HL-60 (cell line): ENCODE results near the gene TIMM9.

ENCODE experiments used
- GABPA ChIP-seq: IDR thresholded peaks from 2 replicates; pipeline ENCODE4 v1.6.1; 2012; ENCODE audit warnings: low read depth
- POLR2AphosphoS5 ChIP-seq: IDR thresholded peaks from 2 replicates; pipeline ENCODE4 v1.6.1; 2012; ENCODE audit warnings: low read depth
- SPI1 ChIP-seq: IDR thresholded peaks from 2 replicates; pipeline ENCODE4 v1.6.1; 2012; ENCODE audit warnings: low read depth, mild to moderate bottlenecking, borderline replicate concordance
- TF ChIP-seq, protein P1 (sequence below): IDR thresholded peaks from one replicate; pipeline ENCODE4 v1.5.1; 2011; ENCODE audit warnings: low read length, control low read depth, inconsistent platforms; ENCODE audit not compliant: insufficient read depth
- TF ChIP-seq, protein P2 (sequence below): IDR thresholded peaks from 2 replicates; pipeline ENCODE4 v1.6.1; 2012; ENCODE audit warnings: low read depth; ENCODE audit not compliant: insufficient replicate concordance

DNA sequence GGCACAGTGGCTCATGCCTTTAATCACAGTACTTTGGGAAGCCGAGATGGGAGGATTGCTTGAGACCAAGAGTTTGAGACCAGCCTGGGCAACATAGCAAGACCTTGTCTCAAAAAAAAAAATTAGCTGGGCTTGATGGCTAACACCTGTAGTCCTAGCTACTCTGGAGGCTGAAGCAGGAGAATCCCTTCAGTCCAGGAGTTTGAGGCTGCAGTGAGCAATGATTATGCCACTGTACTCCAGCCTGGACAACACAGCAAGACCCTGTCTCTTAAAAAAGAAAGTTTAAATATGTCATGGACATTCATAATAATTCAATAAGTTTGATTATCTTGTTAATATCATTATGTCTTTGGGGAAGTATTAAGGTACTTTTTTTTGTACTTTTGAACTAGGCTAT, 39.1 kb upstream of the TIMM9 start:
- TF ChIP-seq GABPA (no peak), SPI1 (no peak), POLR2AphosphoS5 (no peak)
- TF ChIP-seq, protein P1, sequence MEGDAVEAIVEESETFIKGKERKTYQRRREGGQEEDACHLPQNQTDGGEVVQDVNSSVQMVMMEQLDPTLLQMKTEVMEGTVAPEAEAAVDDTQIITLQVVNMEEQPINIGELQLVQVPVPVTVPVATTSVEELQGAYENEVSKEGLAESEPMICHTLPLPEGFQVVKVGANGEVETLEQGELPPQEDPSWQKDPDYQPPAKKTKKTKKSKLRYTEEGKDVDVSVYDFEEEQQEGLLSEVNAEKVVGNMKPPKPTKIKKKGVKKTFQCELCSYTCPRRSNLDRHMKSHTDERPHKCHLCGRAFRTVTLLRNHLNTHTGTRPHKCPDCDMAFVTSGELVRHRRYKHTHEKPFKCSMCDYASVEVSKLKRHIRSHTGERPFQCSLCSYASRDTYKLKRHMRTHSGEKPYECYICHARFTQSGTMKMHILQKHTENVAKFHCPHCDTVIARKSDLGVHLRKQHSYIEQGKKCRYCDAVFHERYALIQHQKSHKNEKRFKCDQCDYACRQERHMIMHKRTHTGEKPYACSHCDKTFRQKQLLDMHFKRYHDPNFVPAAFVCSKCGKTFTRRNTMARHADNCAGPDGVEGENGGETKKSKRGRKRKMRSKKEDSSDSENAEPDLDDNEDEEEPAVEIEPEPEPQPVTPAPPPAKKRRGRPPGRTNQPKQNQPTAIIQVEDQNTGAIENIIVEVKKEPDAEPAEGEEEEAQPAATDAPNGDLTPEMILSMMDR: no peak
- TF ChIP-seq, protein P2, sequence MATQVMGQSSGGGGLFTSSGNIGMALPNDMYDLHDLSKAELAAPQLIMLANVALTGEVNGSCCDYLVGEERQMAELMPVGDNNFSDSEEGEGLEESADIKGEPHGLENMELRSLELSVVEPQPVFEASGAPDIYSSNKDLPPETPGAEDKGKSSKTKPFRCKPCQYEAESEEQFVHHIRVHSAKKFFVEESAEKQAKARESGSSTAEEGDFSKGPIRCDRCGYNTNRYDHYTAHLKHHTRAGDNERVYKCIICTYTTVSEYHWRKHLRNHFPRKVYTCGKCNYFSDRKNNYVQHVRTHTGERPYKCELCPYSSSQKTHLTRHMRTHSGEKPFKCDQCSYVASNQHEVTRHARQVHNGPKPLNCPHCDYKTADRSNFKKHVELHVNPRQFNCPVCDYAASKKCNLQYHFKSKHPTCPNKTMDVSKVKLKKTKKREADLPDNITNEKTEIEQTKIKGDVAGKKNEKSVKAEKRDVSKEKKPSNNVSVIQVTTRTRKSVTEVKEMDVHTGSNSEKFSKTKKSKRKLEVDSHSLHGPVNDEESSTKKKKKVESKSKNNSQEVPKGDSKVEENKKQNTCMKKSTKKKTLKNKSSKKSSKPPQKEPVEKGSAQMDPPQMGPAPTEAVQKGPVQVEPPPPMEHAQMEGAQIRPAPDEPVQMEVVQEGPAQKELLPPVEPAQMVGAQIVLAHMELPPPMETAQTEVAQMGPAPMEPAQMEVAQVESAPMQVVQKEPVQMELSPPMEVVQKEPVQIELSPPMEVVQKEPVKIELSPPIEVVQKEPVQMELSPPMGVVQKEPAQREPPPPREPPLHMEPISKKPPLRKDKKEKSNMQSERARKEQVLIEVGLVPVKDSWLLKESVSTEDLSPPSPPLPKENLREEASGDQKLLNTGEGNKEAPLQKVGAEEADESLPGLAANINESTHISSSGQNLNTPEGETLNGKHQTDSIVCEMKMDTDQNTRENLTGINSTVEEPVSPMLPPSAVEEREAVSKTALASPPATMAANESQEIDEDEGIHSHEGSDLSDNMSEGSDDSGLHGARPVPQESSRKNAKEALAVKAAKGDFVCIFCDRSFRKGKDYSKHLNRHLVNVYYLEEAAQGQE: no peak
